GM13976 (cell line): ENCODE measurements around the gene IRAK3.
"Not testable (repeated sequence)": the region's sequence is repeated elsewhere in the genome, so short reads cannot be mapped to it uniquely, and the experiment has no call there.

Source experiments
- DNase-seq: peaks from one replicate; pipeline ENCODE4 v3.0.0; 2012; ENCODE audit warnings: low spot score
- in situ Hi-C: fragments of 300-500 bp; cut with MboI; formaldehyde crosslinking; loops from one replicate; pipeline ENCODE4 v1.12.0; 2022; ENCODE audit warnings: low sequenced_read_pairs, mixed read lengths, inconsistent platforms; ENCODE audit not compliant: unreplicated experiment
- TF ChIP-seq, protein P1 (sequence below): IDR thresholded peaks from 2 replicates; pipeline ENCODE4 v1.5.1; 2012; ENCODE audit warnings: borderline replicate concordance, mild to moderate bottlenecking; ENCODE audit not compliant: insufficient read depth; ENCODE audit errors: extremely low read depth, missing control alignments, control extremely low read depth

Gene IRAK3

DNA sequence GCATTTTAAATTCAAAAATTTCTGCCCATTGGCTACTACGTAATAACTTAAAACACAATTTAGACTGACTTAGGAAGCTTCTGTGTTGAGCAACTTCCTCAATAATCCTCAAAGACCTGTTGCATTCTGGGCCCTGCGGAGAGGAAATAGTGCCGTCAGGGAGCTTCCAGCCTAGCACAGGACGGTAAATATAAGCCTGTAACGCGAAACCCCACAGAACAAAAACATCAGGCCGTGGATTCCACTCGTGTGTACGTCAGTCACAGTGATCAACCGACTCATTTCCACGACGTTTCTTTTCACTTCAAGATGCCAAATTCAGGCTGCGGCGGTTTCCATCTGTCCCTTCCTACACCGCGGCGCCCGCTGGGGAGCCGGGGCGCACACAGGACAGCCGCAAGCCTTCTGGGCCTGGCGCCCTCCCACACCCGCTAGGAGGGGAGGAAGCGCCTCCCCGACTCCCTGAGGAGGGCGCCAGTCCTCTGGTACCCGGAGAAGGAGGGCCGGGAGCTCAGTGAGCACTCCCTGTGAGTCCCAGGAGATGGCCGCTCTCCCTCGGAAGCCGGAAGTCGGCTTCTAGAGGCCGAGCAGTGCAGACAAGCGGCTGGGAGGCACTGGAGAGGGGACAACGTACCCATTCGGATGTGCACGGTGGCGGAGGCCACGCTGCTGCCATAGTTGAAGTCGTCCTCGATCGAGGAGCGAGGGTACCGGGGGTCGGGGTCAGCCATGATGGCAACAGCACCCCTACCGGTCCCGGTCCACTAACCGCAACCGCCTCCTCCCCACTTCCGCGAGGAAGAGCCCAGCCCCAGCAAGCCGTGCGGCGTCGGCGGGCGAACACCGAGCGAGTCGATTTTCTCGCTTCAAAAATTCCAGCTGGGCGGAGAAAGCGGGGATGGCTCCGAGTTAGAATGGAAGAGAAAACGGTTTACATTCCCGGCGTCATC is 19.5 kb upstream of the IRAK3 start, which contains the start of gene TMBIM4:
Gene TMBIM4 (minus strand): TSS at position 776 of the 950 bp plus-strand sequence. CDS start 45 bp downstream, at position 731.
- TF ChIP-seq, protein P1, sequence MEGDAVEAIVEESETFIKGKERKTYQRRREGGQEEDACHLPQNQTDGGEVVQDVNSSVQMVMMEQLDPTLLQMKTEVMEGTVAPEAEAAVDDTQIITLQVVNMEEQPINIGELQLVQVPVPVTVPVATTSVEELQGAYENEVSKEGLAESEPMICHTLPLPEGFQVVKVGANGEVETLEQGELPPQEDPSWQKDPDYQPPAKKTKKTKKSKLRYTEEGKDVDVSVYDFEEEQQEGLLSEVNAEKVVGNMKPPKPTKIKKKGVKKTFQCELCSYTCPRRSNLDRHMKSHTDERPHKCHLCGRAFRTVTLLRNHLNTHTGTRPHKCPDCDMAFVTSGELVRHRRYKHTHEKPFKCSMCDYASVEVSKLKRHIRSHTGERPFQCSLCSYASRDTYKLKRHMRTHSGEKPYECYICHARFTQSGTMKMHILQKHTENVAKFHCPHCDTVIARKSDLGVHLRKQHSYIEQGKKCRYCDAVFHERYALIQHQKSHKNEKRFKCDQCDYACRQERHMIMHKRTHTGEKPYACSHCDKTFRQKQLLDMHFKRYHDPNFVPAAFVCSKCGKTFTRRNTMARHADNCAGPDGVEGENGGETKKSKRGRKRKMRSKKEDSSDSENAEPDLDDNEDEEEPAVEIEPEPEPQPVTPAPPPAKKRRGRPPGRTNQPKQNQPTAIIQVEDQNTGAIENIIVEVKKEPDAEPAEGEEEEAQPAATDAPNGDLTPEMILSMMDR, result peak; percentile 17
- DNase-seq, result peak; percentile 88
- in situ Hi-C loops, result no loop called here

DNA sequence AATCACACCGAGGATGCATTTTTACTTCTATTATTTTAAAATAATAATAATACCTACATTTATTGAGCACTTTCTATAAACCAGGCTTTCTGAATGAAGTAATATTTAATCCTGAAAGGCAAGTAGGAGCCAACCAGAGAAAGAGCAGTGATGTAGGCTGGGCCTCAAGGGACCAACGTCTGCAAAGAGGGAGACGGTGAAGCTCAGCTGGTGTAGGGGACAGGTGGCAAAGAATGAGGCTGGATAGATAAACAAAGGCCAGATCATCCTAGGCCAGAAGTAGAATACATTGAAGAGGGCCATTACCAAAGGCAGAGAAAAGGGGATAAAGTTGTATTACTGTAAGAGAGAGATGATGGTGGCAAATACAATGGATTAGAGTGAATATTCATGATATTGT is 18.4 kb upstream of the IRAK3 start:
- in situ Hi-C loops, result no loop called here
- TF ChIP-seq, protein P1, result no peak
- DNase-seq, result no peak

DNA sequence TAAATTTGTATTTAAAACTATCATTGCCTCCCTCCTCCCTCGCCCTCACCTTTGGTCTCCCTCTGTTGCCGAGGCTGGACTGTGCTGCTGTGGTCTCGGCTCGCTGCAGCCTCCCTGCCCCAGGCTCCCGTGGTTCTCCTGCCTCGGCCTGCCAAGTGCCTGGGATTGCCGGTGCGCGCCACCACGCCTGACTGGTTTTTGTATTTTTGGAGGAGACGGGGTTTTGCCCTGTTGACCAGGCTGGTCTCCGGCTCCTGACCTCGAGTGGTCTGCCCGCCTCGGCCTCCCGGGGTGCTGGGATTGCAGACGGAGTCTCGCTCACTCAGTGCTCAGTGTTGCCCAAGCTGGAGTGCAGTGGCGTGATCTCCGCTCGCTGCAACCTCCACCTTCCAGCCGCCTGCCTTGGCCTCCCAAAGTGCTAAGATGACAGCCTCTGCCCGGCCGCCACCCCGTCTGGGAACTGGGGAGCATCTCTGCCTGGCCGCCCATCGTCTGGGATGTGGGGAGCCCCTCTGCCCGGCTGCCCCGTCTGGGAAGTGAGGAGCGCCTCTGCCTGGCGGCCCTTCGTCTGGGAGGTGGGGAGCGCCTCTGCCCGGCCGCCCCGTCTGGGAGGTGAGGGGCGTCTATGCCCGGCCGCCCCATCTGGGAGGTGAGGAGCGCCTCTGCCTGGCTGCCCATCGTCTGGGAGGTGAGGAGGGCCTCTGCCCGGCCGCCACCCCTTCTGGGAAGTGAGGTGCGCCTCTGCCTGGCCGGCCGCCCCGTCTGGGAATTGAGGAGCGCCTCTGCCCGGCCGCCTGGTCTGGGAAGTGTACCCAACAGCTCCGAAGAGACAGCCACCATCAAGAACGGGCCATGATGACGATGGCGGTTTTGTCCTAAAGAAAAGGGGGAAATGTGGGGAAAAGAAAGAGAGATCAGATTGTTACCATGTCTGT is 14.4 kb upstream of the IRAK3 start:
- in situ Hi-C loops, result not testable (repeated sequence)

DNA sequence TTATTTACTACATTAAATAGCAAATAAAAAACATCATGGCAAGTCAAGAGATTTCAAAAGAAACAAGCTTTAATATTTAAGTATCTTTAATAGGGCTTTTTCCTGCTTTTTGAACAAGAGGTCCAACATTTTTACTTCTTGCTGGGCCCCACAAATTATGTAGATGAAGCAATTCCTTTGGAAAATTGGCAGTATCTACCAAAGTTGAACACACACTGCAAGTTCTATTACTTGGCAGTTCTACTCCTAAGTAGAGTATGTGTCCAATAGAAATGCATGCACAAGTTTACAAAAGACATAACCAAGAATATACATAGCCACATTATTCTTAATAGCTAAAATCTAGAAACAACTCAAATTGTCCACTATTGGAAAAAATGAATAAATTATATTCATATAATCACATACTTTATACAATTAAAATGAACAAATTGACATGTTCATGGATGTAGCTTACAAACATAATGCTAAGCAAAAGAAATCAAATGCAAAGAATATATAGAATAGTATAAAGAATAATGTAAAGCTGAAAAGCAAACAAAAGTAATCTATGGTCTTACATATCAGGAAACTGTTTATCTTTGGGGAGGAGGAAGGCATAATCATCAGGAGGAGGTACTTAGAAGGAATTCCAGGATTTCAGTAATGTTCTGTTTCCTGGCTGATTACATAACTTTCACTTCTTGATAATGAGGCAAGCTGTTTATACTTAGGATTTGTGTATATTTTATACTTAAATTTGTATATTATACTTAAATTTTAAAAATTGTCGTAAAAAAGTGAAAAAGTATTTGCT is 12.7 kb upstream of the IRAK3 start:
- in situ Hi-C loops, result no loop called here
- TF ChIP-seq, protein P1, result no peak
- no peak for DNase-seq

More for the DNA sequence above, 14.4 kb upstream of the IRAK3 start:
- DNase-seq, result not testable (repeated sequence)

DNA sequence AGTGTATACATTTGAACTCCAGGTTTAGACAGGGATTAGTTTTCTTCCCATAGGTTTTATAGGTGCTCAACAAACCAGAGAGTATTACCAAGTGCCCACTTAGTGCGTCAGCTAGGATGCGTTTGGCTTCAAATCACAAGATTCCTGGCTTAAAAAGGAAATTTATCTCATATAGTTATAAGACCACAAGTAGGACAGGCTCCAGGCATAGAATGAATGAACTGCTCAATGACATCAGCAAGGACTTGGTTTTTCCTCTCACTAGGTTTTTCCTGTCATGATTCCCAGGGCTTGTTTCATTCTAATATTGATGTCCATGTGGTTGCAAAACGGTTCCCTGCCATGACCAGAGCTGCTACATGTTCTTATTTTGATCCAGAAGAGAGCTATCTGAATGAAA is 6.1 kb upstream of the IRAK3 start:
- no peak for DNase-seq
- TF ChIP-seq, protein P1, result no peak
- in situ Hi-C loops, result no loop called here

DNA sequence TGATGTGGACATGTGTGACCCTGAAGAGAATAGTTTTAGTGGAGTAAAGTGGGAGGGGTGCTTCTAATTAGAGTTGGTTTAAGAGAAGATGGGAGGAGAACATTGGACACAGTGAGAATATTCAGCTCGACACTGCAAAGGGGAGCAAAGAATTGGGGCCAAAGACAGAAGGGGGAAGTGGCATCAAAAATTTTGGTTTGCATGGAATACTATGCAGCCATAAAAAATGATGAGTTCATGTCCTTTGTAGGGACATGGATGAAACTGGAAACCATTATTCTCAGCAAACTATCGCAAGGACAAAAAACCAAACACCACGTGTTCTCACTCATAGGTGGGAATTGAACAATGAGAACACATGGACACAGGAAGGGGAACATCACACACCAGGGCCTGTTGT is 4.2 kb upstream of the IRAK3 start:
- in situ Hi-C loops, DNase-seq: not testable (repeated sequence)

DNA sequence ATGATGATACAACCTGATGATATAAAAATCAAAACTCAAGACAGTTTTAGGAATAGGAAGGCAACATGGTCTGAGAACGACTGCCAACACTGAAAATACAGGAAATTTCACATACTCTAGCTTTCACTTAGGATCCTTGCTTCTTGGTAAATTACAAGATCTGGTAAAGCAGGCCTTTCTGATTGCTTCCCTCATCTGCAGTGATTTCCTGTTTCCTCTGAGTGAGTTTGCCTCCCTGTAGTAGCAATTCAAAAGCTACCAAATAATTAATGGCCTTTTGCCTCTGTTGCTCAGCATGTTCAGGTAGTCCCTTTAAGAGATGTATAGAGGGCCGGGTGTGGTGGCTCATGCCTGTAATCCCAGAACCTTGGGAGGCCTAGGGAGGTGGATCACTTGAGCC is 2.0 kb upstream of the IRAK3 start:
- TF ChIP-seq, protein P1, result no peak
- DNase-seq, result no peak
- in situ Hi-C loops, result no loop called here
